ENCODE measurements around the gene NTS.

DNA sequence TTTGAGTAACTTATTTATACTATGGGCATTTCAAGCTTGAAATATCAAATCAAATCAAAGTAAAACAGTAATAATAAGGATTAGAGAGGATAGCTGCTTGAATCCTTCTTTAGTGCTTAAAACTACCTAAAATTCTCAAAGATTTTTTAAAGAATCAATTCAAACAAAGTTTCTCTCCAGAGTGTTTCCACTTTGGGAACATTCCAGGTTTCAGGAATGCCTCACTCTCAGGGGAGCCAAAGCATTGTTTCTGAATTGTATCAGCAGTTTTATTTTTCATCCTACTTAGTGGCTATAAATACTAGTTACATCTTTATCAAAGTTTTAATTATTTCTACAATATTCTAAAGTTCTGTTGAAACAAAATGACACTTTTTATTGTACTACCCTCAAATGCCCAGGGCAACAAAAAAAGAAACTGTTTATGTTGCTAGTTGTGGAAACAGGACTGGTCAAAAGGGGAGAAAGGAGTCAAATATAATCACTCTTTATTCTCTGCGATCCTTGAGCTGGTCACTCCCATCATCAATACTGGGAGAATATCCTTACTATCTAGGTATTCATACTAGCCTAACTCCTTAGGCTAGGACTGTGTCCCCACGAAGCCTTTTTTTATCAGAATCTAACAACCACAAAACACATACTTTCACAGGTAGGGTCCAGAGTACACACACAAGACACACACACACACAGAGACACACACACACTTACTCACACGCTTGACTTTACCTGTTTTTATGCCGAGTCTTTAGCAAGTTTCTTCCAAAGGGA lies 38.5 kb upstream of the NTS start:
- TF ChIP-seq, protein P1, sequence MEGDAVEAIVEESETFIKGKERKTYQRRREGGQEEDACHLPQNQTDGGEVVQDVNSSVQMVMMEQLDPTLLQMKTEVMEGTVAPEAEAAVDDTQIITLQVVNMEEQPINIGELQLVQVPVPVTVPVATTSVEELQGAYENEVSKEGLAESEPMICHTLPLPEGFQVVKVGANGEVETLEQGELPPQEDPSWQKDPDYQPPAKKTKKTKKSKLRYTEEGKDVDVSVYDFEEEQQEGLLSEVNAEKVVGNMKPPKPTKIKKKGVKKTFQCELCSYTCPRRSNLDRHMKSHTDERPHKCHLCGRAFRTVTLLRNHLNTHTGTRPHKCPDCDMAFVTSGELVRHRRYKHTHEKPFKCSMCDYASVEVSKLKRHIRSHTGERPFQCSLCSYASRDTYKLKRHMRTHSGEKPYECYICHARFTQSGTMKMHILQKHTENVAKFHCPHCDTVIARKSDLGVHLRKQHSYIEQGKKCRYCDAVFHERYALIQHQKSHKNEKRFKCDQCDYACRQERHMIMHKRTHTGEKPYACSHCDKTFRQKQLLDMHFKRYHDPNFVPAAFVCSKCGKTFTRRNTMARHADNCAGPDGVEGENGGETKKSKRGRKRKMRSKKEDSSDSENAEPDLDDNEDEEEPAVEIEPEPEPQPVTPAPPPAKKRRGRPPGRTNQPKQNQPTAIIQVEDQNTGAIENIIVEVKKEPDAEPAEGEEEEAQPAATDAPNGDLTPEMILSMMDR (IDR thresholded peaks at IDR 0.05; ENCODE audit: poor library complexity, severe bottlenecking) = no peak
- TF ChIP-seq, protein P2, sequence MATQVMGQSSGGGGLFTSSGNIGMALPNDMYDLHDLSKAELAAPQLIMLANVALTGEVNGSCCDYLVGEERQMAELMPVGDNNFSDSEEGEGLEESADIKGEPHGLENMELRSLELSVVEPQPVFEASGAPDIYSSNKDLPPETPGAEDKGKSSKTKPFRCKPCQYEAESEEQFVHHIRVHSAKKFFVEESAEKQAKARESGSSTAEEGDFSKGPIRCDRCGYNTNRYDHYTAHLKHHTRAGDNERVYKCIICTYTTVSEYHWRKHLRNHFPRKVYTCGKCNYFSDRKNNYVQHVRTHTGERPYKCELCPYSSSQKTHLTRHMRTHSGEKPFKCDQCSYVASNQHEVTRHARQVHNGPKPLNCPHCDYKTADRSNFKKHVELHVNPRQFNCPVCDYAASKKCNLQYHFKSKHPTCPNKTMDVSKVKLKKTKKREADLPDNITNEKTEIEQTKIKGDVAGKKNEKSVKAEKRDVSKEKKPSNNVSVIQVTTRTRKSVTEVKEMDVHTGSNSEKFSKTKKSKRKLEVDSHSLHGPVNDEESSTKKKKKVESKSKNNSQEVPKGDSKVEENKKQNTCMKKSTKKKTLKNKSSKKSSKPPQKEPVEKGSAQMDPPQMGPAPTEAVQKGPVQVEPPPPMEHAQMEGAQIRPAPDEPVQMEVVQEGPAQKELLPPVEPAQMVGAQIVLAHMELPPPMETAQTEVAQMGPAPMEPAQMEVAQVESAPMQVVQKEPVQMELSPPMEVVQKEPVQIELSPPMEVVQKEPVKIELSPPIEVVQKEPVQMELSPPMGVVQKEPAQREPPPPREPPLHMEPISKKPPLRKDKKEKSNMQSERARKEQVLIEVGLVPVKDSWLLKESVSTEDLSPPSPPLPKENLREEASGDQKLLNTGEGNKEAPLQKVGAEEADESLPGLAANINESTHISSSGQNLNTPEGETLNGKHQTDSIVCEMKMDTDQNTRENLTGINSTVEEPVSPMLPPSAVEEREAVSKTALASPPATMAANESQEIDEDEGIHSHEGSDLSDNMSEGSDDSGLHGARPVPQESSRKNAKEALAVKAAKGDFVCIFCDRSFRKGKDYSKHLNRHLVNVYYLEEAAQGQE (IDR thresholded peaks at IDR 0.05; ENCODE audit: borderline replicate concordance) = no peak
- no peak for TF ChIP-seq EP300 (conservative IDR thresholded peaks at IDR 0.05; ENCODE audit: poor library complexity, severe bottlenecking)

All from neural cell (in vitro differentiated cells).